Fibroblast of lung (primary cell): Measurements from ENCODE around the gene HIBADH. TPM values are rescaled to one million over a fixed set of nuclear protein-coding genes. Genes with fewer than 3 reads are reported as not detected.

Experiments
- DNase-seq, 2 donors: peaks; one replicate each; pipeline versions ENCODE4 v3.0.0 to v3.0.0-alpha.2; 2010; ENCODE audit warnings: low read depth in 2 of 2
- H2AFZ ChIP-seq: 2 replicates; pipeline ENCODE4 v1.5.1; 2012; ENCODE audit warnings: low read length, control low read depth, inconsistent platforms
- H3K27ac ChIP-seq: 2 replicates; pipeline ENCODE4 v1.5.1; 2011; ENCODE audit warnings: low read length, control low read depth; ENCODE audit not compliant: insufficient read depth
- H3K27me3 ChIP-seq: 2 replicates; pipeline ENCODE4 v1.5.1; 2011; ENCODE audit warnings: mild to moderate bottlenecking, low read length; ENCODE audit not compliant: control insufficient read depth, insufficient read depth
- H3K36me3 ChIP-seq: 2 replicates; pipeline ENCODE4 v1.5.1; 2011; ENCODE audit warnings: low read length; ENCODE audit not compliant: control insufficient read depth, insufficient read depth
- H3K4me1 ChIP-seq: 2 replicates; pipeline ENCODE4 v1.5.1; 2011; ENCODE audit warnings: low read length; ENCODE audit not compliant: control insufficient read depth, insufficient read depth; ENCODE audit errors: extremely low read depth
- H3K4me2 ChIP-seq: 2 replicates; pipeline ENCODE4 v1.5.1; 2011; ENCODE audit warnings: low read length, control low read depth; ENCODE audit not compliant: insufficient read depth; ENCODE audit errors: extremely low read depth
- H3K4me3 ChIP-seq, 4 experiments: fragments of 200-600 bp in 1 of 4; sonication (generic) in 1 of 4; replicated peaks in 1 of 4; 2 replicates each; pipeline ENCODE4 v1.5.1; 2011 to 2016; ENCODE audit warnings: low read length in 4 of 4, low read depth in 3 of 4, mild to moderate bottlenecking in 3 of 4, control low read depth in 2 of 4, inconsistent platforms in 1 of 4, mixed read lengths in 1 of 4; ENCODE audit not compliant: insufficient read depth in 1 of 4; ENCODE audit errors: control extremely low read depth in 1 of 4
- H3K79me2 ChIP-seq: 2 replicates; pipeline ENCODE4 v1.5.1; 2012; ENCODE audit warnings: mild to moderate bottlenecking, low read length, inconsistent platforms; ENCODE audit not compliant: control insufficient read depth, insufficient read depth
- H3K9ac ChIP-seq: 2 replicates; pipeline ENCODE4 v1.5.1; 2011; ENCODE audit warnings: mild to moderate bottlenecking, low read length, control low read depth; ENCODE audit not compliant: insufficient read depth
- H3K9me3 ChIP-seq: 2 replicates; pipeline ENCODE4 v1.5.1; 2012; ENCODE audit warnings: low read depth, low read length; ENCODE audit not compliant: control insufficient read depth, insufficient read depth
- H4K20me1 ChIP-seq: 2 replicates; pipeline ENCODE4 v1.5.1; 2011; ENCODE audit warnings: low read length; ENCODE audit not compliant: control insufficient read depth, insufficient read depth; ENCODE audit errors: extremely low read depth
- CTCF ChIP-seq, 2 donors: IDR thresholded peaks in 1 of 2; conservative IDR thresholded peaks in 1 of 2; 1 replicate in 1 of 2; 2 replicates in 1 of 2; pipeline ENCODE4 v1.5.1; 2011 to 2012; ENCODE audit warnings: low read length in 2 of 2, control low read depth in 1 of 2, inconsistent platforms in 1 of 2, low read depth in 1 of 2, mild to moderate bottlenecking in 1 of 2
- EZH2 ChIP-seq: IDR thresholded peaks from 2 replicates; pipeline ENCODE4 v1.5.1; 2012; ENCODE audit warnings: low read length, control low read depth, mild to moderate bottlenecking; ENCODE audit errors: missing control alignments
- polyA plus RNA-seq, 2 donors: library from polyadenylated mRNA; depleted of rRNA in 1 of 2; stranded (reverse) in 1 of 2; unstranded in 1 of 2; fragments of >200 nt; gene quantifications; 2 replicates each; pipeline ENCODE4 v1.2.1, GENCODE V29; 2011 to 2012; ENCODE audit warnings: missing spikeins in 1 of 2
- total RNA-seq: library from RNA; depleted of rRNA; stranded (reverse); fragments of >200 nt; gene quantifications from 2 replicates; pipeline ENCODE4 v1.2.1, GENCODE V29; 2014

The HIBADH gene
- total and polyA plus RNA-seq, 2 donors (not counting 1 experiment from before 2014, with no cell fraction given) = 88.7 to 96.0 TPM

GRCh38 chr7:27633062-27633461 lies 29.6 kb downstream of the HIBADH start:
- no peaks in the 10 kb centered on the region for H3K27me3 ChIP-seq
- no peak overlapping the region for H3K4me2 ChIP-seq
- H3K4me1 ChIP-seq = no peaks in the 10 kb centered on the region
- H3K9ac ChIP-seq = no peak overlapping the region
- no peak overlapping the region for H3K27ac ChIP-seq
- no peaks in the 10 kb centered on the region for H3K9me3 ChIP-seq
- H3K4me3 ChIP-seq = no peak overlapping the region
- H4K20me1 ChIP-seq = no peaks in the 10 kb centered on the region
- TF ChIP-seq EZH2 (no peak), CTCF (conservative IDR thresholded peaks at IDR 0.05 in 1 of 2, IDR thresholded peaks at IDR 0.05 in 1 of 2; ENCODE audit: low read depth in 1 of 2, low read length in 2 of 2) (no peak)
- no peak for DNase-seq
- no peak overlapping the region for H2AFZ ChIP-seq
- H3K79me2 ChIP-seq = no peaks in the 10 kb centered on the region
- H3K36me3 ChIP-seq = no peaks in the 10 kb centered on the region

- Histone ChIP-seq H3K27me3 (no peaks in the 10 kb centered on the region), H3K9ac (no peak overlapping the region), H3K4me1 (no peaks in the 10 kb centered on the region), H3K36me3 (no peaks in the 10 kb centered on the region), H3K27ac (no peak overlapping the region), H3K9me3 (no peaks in the 10 kb centered on the region), H3K4me3 (no peak overlapping the region), H3K4me2 (no peak overlapping the region), H3K79me2 (no peaks in the 10 kb centered on the region), H2AFZ (no peak overlapping the region), H4K20me1 (no peaks in the 10 kb centered on the region)
- peak in 1 of 2 donors; percentile 67 for DNase-seq
- TF ChIP-seq EZH2 (no peak), CTCF (conservative IDR thresholded peaks at IDR 0.05 in 1 of 2, IDR thresholded peaks at IDR 0.05 in 1 of 2; ENCODE audit: low read depth in 1 of 2, low read length in 2 of 2) (no peak)
Measured at GRCh38 chr7:27631391-27631790, 31.3 kb downstream of the HIBADH start.

- Histone ChIP-seq H3K4me1 (no peaks in the 10 kb centered on the region), H3K27ac (no peak overlapping the region), H3K4me3 (no peak overlapping the region), H3K4me2 (no peak overlapping the region), H3K36me3 (no peaks in the 10 kb centered on the region), H3K27me3 (no peaks in the 10 kb centered on the region), H3K9me3 (no peaks in the 10 kb centered on the region), H2AFZ (no peak overlapping the region), H3K79me2 (no peaks in the 10 kb centered on the region), H4K20me1 (no peaks in the 10 kb centered on the region), H3K9ac (no peak overlapping the region)
- no peak for TF ChIP-seq EZH2
- no peak for DNase-seq
Measured at GRCh38 chr7:27627146-27627545, 35.5 kb downstream of the HIBADH start.
